ENCODE measurements around the gene USO1. TPM values are rescaled to one million over a fixed set of nuclear protein-coding genes. Genes with fewer than 3 reads are reported as not detected.

The USO1 gene, protein sequence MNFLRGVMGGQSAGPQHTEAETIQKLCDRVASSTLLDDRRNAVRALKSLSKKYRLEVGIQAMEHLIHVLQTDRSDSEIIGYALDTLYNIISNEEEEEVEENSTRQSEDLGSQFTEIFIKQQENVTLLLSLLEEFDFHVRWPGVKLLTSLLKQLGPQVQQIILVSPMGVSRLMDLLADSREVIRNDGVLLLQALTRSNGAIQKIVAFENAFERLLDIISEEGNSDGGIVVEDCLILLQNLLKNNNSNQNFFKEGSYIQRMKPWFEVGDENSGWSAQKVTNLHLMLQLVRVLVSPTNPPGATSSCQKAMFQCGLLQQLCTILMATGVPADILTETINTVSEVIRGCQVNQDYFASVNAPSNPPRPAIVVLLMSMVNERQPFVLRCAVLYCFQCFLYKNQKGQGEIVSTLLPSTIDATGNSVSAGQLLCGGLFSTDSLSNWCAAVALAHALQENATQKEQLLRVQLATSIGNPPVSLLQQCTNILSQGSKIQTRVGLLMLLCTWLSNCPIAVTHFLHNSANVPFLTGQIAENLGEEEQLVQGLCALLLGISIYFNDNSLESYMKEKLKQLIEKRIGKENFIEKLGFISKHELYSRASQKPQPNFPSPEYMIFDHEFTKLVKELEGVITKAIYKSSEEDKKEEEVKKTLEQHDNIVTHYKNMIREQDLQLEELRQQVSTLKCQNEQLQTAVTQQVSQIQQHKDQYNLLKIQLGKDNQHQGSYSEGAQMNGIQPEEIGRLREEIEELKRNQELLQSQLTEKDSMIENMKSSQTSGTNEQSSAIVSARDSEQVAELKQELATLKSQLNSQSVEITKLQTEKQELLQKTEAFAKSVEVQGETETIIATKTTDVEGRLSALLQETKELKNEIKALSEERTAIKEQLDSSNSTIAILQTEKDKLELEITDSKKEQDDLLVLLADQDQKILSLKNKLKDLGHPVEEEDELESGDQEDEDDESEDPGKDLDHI
- total RNA-seq (2016; rRNA removed; fragmentation: Illumina TruSeq; extraction: Trizol) (87.7 and 111 TPM in 2 replicates), polyA plus RNA-seq (2011; rRNA removed) (40.8 and 52.2 TPM in 2 replicates), polyA minus RNA-seq (2011; rRNA and poly(A)+ RNA removed; ENCODE audit: low replicate concordance) (14.8 and 29.1 TPM in 2 replicates), Bru-seq, nascent RNA (percentile 85 among the genes with signal in this experiment), BruChase-seq, experiment 1, labeled RNA remaining after a 6-hour chase (percentile 82 among the genes with signal in this experiment), BruChase-seq, experiment 2, labeled RNA remaining after a 2-hour chase (percentile 82 among the genes with signal in this experiment)
- total RNA-seq (2016; cell fraction: cytosol; rRNA removed; fragmentation: Illumina TruSeq; extraction: Trizol; ENCODE audit: low read depth) = 8.7 and 10.1 TPM in 2 replicates
- 86.1 and 107 TPM in 2 replicates for total RNA-seq (2016; cell fraction: insoluble cytoplasmic fraction; rRNA removed; fragmentation: Illumina TruSeq; extraction: Trizol)
- total RNA-seq (2016; cell fraction: membrane; rRNA removed; fragmentation: Illumina TruSeq; extraction: Trizol) = 34.3 and 42.9 TPM in 2 replicates
- 67.4 and 83.9 TPM in 2 replicates for total RNA-seq (2016; cell fraction: nucleus; rRNA removed; fragmentation: Illumina TruSeq; extraction: Trizol)
- 21.5 and 31.4 TPM in 2 replicates for polyA plus RNA-seq (2011; cell fraction: cytosol; rRNA removed)
- 16.6 and 18.0 TPM in 2 replicates for polyA plus RNA-seq (2011; cell fraction: nucleus; rRNA removed)
- polyA plus RNA-seq (2012) = 42.8 and 53.1 TPM in 2 replicates
- 3.9 and 4.3 TPM in 2 replicates for polyA plus RNA-seq (2016; cell fraction: cytosol; fragmentation: Illumina TruSeq; extraction: Trizol; ENCODE audit: low read depth)
- 72.4 and 76.4 TPM in 2 replicates for polyA plus RNA-seq (2016; cell fraction: insoluble cytoplasmic fraction; fragmentation: Illumina TruSeq; extraction: Trizol; ENCODE audit: low read depth)
- polyA plus RNA-seq (2016; cell fraction: membrane; fragmentation: Illumina TruSeq; extraction: Trizol; ENCODE audit: low read depth) = 16.6 and 19.6 TPM in 2 replicates
- 78.1 and 78.9 TPM in 2 replicates for polyA plus RNA-seq (2016; cell fraction: nucleus; fragmentation: Illumina TruSeq; extraction: Trizol; ENCODE audit: insufficient read depth, low read depth)
- polyA minus RNA-seq (2011; cell fraction: cytosol; rRNA and poly(A)+ RNA removed) = 40.9 and 44.0 TPM in 2 replicates
- 50.7 and 56.3 TPM in 2 replicates for polyA minus RNA-seq (2011; cell fraction: nucleus; rRNA and poly(A)+ RNA removed)
- long read RNA-seq, experiment 1, full-length matches to known transcripts = 13 of 52 reads
- long read RNA-seq, experiment 1, partial matches to known transcripts = 26 of 52 reads
- long read RNA-seq, experiment 1, other reads (novel, unspliced or antisense) = 13 of 52 reads
- long read RNA-seq, experiment 2, full-length matches to known transcripts = 13 of 96 reads
- long read RNA-seq, experiment 2, partial matches to known transcripts = 76 of 96 reads
- long read RNA-seq, experiment 2, other reads (novel, unspliced or antisense) = 7 of 96 reads

DNA sequence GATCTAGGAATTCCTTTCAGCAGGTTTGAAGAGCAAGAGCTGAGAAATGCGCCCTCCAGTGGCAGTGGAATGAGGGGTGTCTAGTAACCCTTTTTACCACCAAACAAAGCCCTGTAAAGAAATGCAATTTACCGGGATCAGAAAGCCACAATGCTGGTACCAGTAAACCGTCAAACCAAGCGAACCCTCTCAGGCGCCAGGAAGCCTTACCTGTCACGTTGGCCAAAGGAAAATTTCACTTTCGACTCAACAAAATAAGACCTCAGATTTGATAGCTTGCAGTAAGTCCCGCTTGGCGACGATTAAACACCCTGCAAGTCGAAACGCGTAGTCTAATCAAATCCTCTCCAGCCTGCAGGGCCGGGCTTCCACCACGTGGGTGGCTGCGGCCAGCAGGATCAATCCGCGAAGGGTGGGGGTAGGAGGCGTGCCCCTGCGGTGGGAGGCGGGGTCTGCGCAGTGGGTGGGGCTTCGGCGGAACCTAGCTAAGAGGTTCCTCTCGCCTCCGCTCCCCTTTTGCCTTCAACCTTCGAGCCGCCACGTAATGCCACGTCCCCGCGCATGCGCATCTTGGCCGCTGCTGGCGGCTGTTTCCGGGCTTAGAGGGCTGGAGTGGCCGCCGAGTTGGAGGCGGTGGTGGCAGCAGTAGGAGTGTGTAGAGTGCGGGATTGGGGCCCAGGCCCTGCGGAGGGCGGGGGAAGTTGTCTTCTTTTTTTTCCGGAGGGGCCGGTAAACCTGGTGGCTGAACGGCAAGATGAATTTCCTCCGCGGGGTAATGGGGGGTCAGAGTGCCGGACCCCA, at the start of gene USO1:
Gene USO1 (plus strand): TSS at position 512 of the 801 bp plus-strand sequence. CDS start 243 bp downstream, at position 755.
- peak; percentile 86 for ATAC-seq
- H4K20me1 ChIP-seq (ENCODE audit: insufficient read depth, low read length) = peaks cover 11% of the 10 kb centered on the region
- H3K4me1 ChIP-seq (ENCODE audit: insufficient read depth, low read length) = peaks cover 53% of the 10 kb centered on the region
- WGBS (ENCODE audit: low lambda C conversion rate) = under 1% methylated on average over 29 of the region's 48 CpGs
- intact Hi-C loops (cut with micrococcal nuclease; ENCODE audit: unreplicated experiment) = loop anchor here (1.0 to 5.0 kb wide), 4 partner anchors 21 to 123 kb away; partner anchors contain the start of gene G3BP2
- peak within 1 kb of the TSS; percentile 99 for H3K9ac ChIP-seq (ENCODE audit: insufficient read depth, low read depth, low read length)
- H2AFZ ChIP-seq (ENCODE audit: low read length) = peak within 1 kb of the TSS; percentile 88
- peak; percentile 96 for DNase-seq (ENCODE audit: low spot score)
- H3K79me2 ChIP-seq (ENCODE audit: insufficient read depth, low read length) = peaks cover 66% of the 10 kb centered on the region
- peak within 1 kb of the TSS; percentile 98 for H3K27ac ChIP-seq (ENCODE audit: extremely low read length, insufficient read depth, low read length)
- in situ Hi-C loops (cut with HindIII; ENCODE audit: extremely low pct_ligation_motif_present, low pct_unique_long_range_greater_than_20kb) = loop anchor here (5.0 kb wide), 1 partner anchor 52 kb away; the partner anchor contains the start of gene G3BP2
- H3K36me3 ChIP-seq (replicated peaks in 1 of 2; ENCODE audit: control insufficient read depth in 1 of 2, insufficient read depth in 2 of 2, low read length in 2 of 2) = no peaks in the 10 kb centered on the region; a peak in 1 of 5 replicates
- POLR2A ChIA-PET = interaction anchor here (0.6 to 3.1 kb wide), 19 partner anchors 10 to 216 kb away, joined by 3 to 43 read pairs (median 6); partner anchors contain the start of genes G3BP2, NAAA, RCHY1 and THAP6
- H3K4me2 ChIP-seq (ENCODE audit: low read depth, low read length) = peak within 1 kb of the TSS; percentile 83
- BruUV-seq (replicated peaks) = no TSS peak
- H3K9me3 ChIP-seq (ENCODE audit: low read length) = no peaks in the 10 kb centered on the region
- FAIRE-seq = peak; percentile 89
- peak within 1 kb of the TSS; percentile 76 to 87 (median 83) for H3K4me3 ChIP-seq (replicated peaks in 1 of 3; ENCODE audit: insufficient read depth in 1 of 3, low read depth in 2 of 3, low read length in 3 of 3)
- H3K27me3 ChIP-seq (ENCODE audit: control insufficient read depth in 1 of 2, insufficient read depth in 2 of 2, low read length in 2 of 2) = no peaks in the 10 kb centered on the region; a peak in 1 of 5 replicates
- CTCF ChIA-PET (ENCODE audit: low intra/inter-chr PET ratio, low total read pairs) = interaction anchor here (2.1 kb wide), 1 partner anchor 70 kb away, joined by 12 read pairs; no protein-coding TSS in a partner anchor
- TF ChIP-seq ZNF263 (CRISPR knock-in tag; IDR thresholded peaks at IDR 0.05) (peak; percentile 46; the same call in 1 of the 2 replicates), EP300 (IDR thresholded peaks at IDR 0.05; ENCODE audit: low read depth in 2 of 2, low read length in 2 of 2) (peak in 1 of 2 experiments; percentile 22; a peak in 1 of 4 replicates), EP300 (CRISPR knock-in tag; IDR thresholded peaks at IDR 0.05; ENCODE audit: borderline replicate concordance) (no peak), THAP11 (CRISPR knock-in tag; IDR thresholded peaks at IDR 0.05) (peak; percentile 75), KDM2A (CRISPR knock-in tag; IDR thresholded peaks at IDR 0.05; ENCODE audit: borderline replicate concordance, low read depth) (peak; percentile 78), ZNF274 (CRISPR knock-in tag; IDR thresholded peaks at IDR 0.05) (peak; percentile 76; the same call in 1 of the 2 replicates), ZNF329 (CRISPR knock-in tag; IDR thresholded peaks at IDR 0.05; ENCODE audit: low read depth) (no peak), ZNF570 (CRISPR knock-in tag; IDR thresholded peaks at IDR 0.05; ENCODE audit: borderline replicate concordance) (0 out of 2 replicates have a peak, but pooled peaks have one; percentile 40), YY1 (IDR thresholded peaks at IDR 0.05; ENCODE audit: insufficient read depth, insufficient replicate concordance, low read depth, low read length) (peak; percentile 75)
- TF ChIP-seq, protein P1, sequence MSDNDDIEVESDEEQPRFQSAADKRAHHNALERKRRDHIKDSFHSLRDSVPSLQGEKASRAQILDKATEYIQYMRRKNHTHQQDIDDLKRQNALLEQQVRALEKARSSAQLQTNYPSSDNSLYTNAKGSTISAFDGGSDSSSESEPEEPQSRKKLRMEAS (IDR thresholded peaks at IDR 0.05) = peak; percentile 99
- TF ChIP-seq, protein P2, sequence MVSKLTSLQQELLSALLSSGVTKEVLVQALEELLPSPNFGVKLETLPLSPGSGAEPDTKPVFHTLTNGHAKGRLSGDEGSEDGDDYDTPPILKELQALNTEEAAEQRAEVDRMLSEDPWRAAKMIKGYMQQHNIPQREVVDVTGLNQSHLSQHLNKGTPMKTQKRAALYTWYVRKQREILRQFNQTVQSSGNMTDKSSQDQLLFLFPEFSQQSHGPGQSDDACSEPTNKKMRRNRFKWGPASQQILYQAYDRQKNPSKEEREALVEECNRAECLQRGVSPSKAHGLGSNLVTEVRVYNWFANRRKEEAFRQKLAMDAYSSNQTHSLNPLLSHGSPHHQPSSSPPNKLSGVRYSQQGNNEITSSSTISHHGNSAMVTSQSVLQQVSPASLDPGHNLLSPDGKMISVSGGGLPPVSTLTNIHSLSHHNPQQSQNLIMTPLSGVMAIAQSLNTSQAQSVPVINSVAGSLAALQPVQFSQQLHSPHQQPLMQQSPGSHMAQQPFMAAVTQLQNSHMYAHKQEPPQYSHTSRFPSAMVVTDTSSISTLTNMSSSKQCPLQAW (CRISPR knock-in tag; IDR thresholded peaks at IDR 0.05) = peak; percentile 43; the same call in 1 of the 2 replicates
